ENCODE results near the gene TBX5.

Gene TBX5

GRCh38 chr12:114406316-114406983 is 506 bp upstream of the TBX5 start:
- no peak for DNase-seq (ENCODE audit: low spot score)

GRCh38 chr12:114404926-114405518 is 922 bp downstream of the TBX5 start:
- DNase-seq (ENCODE audit: low spot score), result no peak

- DNase-seq (ENCODE audit: low spot score), result no peak
Measured at GRCh38 chr12:114404083-114404925, 1.6 kb downstream of the TBX5 start.

- DNase-seq (ENCODE audit: low spot score), result no peak
Measured at GRCh38 chr12:114403690-114404066, 2.3 kb downstream of the TBX5 start.

GRCh38 chr12:114403011-114403689 is 2.8 kb downstream of the TBX5 start:
- peak; percentile 11 for DNase-seq (ENCODE audit: low spot score)

- DNase-seq (ENCODE audit: low spot score), result no peak
Measured at GRCh38 chr12:114402084-114402717, 3.7 kb downstream of the TBX5 start.

GRCh38 chr12:114401328-114402083 is 4.4 kb downstream of the TBX5 start:
- DNase-seq (ENCODE audit: low spot score), result no peak

- no peak for DNase-seq (ENCODE audit: low spot score)
Measured at GRCh38 chr12:114400925-114401324, 5.0 kb downstream of the TBX5 start.

- no peak for DNase-seq (ENCODE audit: low spot score)
Measured at GRCh38 chr12:114400361-114400811, 5.6 kb downstream of the TBX5 start.

GRCh38 chr12:114399664-114400211 is 6.2 kb downstream of the TBX5 start:
- DNase-seq (ENCODE audit: low spot score), result peak; percentile 17

GRCh38 chr12:114397978-114398881 is 7.7 kb downstream of the TBX5 start:
- no peak for DNase-seq (ENCODE audit: low spot score)

- DNase-seq (ENCODE audit: low spot score), result no peak
Measured at GRCh38 chr12:114396869-114397719, 8.8 kb downstream of the TBX5 start.

- DNase-seq (ENCODE audit: low spot score), result peak; percentile 19
Measured at GRCh38 chr12:114396153-114396868, 9.6 kb downstream of the TBX5 start.

- no peak for DNase-seq (ENCODE audit: low spot score)
Measured at GRCh38 chr12:114395755-114396152, 10.2 kb downstream of the TBX5 start.

- DNase-seq (ENCODE audit: low spot score), result no peak
Measured at GRCh38 chr12:114395233-114395632, 10.7 kb downstream of the TBX5 start.

- no peak for DNase-seq (ENCODE audit: low spot score)
Measured at GRCh38 chr12:114393569-114393968, 12.4 kb downstream of the TBX5 start.

- no peak for DNase-seq (ENCODE audit: low spot score)
Measured at GRCh38 chr12:114392909-114393308, 13.0 kb downstream of the TBX5 start.

GRCh38 chr12:114391088-114391487 is 14.9 kb downstream of the TBX5 start:
- DNase-seq (ENCODE audit: low spot score), result no peak
